Measurements from ENCODE around the gene ZNF785.

GRCh38 chr16:30554557-30555314, 30.8 kb downstream of the ZNF785 start:
- no peak for TF ChIP-seq ZNF274 (IDR thresholded peaks at IDR 0.05; ENCODE audit: low read depth, low read length)
- no peak for TF ChIP-seq SUZ12 (IDR thresholded peaks at IDR 0.05; ENCODE audit: extremely low read depth, insufficient read depth, insufficient read length)
